Breast epithelium (tissue), 3 donors: ENCODE measurements around the gene KIFAP3.

Source experiments
- CTCF ChIP-seq, 3 donors: fragments of 450-650 bp; IDR thresholded peaks; one replicate each; pipeline ENCODE4 v1.5.1; 2016 to 2017; ENCODE audit warnings: antibody characterized with exemption in 3 of 3, mild to moderate bottlenecking in 3 of 3, moderate library complexity in 3 of 3
- POLR2AphosphoS5 ChIP-seq, 3 donors: sonication (generic); formaldehyde crosslinking; IDR thresholded peaks; one replicate each; pipeline ENCODE4 v1.6.1; 2017; ENCODE audit warnings: antibody characterized with exemption in 3 of 3

GRCh38 chr1:169974067-169974466 is 100.4 kb downstream of the KIFAP3 start:
- TF ChIP-seq CTCF (IDR thresholded peaks at IDR 0.05) = no peak
- no peak for TF ChIP-seq POLR2AphosphoS5 (IDR thresholded peaks at IDR 0.05)
